Activated CD4-positive, alpha-beta T cell treated with anti-CD3 and anti-CD28 coated beads for 48 hours (primary cell): ENCODE measurements around the gene C1QA.
"Not testable (repeated sequence)": the region's sequence is repeated elsewhere in the genome, so short reads cannot be mapped to it uniquely, and the experiment has no call there.

Experiments used
- DNase-seq: peaks from one replicate; pipeline ENCODE4 v3.0.0-alpha.2; 2020

The C1QA gene

DNA sequence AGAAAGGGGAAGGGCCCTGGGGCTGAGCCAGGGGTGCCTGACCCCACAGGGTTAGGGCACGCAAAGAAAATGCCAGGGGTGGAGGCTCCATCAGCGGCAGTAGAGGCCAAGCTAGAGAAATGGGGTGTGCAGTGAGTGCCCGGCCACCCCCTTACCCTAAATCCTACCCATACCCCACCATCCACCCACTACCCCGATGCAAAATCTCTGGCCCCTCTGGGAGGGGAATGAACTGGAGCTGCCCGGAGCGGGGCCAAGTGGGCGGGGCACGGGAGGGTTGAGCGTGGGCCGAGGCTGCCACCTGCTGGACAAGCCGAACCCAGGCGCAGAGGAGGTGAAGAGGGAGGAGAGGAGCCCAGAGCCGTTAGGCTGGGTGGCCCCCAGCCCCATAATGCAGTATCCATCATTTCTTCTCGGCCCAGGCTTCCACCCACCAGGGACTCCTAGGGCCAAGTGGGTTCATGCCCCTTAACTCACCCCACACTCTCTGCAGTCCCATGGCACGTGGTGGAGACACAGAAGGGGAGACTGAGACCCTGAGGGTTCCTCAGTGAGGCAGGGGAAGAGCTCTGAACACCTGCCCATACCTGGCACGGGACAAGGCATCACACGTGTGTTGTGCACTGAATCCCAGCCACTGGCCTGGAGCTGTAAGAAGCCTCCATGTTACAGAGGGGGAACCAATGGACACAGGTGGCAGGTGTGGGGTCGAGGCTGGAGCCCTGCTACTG lies 5.6 kb downstream of the C1QA start:
- DNase-seq = peak; percentile 83

DNA sequence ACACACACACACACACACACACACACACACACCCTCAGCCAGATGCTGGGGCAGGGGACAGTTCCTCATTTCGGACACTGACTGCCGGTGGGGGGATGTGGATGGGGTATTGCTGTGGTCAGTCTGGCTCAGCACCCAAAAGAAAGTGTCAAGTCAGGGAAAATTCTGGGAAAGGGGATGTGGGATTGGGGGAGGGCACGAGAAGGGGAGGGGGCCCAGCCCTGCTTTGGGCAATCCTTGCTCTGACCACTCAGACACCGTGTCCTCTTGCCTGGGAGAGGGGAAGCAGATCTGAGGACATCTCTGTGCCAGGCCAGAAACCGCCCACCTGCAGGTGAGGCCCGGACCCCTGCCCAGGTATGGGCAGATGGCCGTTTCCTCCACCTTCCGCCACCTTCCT lies 7.0 kb downstream of the C1QA start, which contains the start of gene C1QC:
Gene C1QC, plus strand, starts transcription at position 253 of the 400 bp plus-strand sequence. CDS start 391 bp downstream, outside the sequence.
- no peak for DNase-seq

DNA sequence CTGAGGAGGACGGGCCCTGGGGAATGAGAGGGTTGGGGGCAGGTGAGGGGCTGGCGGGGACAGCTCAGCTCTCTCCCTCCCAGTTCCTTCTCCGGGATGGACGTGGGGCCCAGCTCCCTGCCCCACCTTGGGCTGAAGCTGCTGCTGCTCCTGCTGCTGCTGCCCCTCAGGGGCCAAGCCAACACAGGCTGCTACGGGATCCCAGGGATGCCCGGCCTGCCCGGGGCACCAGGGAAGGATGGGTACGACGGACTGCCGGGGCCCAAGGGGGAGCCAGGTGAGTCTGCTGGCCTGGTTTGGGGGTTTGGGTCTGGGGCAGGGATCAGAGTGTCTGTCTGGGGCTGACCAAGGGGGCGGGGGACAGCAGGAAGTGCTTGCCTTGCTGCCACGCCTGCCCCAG lies 7.5 kb downstream of the C1QA start:
- no peak for DNase-seq

DNA sequence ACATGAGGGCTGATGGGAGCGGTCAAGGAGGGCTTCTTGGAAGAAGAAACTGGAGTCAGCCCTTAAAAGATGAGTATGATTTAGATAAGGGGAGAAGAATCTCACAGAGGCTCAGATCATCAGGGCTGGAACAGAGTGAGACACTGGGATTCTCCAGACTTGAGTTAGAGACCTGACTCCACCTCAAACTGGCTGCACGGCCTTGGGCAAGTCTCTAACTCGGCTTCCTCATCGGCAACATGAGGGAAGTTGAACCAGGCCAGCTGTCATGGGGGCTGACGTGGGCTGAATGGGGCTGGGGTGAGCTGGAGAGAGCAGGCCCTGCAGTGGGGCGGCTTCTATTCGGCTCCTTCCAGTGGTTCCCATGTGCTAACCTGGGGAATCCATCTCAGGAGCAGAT lies 9.5 kb downstream of the C1QA start:
- DNase-seq = no peak

DNA sequence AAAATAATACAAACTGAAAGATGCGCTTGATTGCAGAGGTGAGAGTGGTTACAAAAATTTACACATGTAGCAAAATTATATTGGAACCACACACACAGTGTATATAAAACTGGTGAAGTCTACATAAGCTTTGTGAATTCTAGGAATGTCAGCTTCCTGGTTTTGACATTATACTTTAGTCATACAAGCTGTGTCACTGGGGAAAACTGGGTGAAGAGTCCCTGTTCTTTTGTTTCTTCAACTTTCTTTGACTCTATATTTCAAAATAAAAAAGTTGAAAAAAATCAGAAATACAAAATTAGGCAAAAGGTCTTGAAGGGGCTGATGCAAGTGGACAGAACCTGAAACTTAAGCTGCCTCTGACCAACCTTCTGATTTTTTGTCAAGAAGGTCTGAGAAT lies 10.0 kb downstream of the C1QA start:
- DNase-seq = no peak

DNA sequence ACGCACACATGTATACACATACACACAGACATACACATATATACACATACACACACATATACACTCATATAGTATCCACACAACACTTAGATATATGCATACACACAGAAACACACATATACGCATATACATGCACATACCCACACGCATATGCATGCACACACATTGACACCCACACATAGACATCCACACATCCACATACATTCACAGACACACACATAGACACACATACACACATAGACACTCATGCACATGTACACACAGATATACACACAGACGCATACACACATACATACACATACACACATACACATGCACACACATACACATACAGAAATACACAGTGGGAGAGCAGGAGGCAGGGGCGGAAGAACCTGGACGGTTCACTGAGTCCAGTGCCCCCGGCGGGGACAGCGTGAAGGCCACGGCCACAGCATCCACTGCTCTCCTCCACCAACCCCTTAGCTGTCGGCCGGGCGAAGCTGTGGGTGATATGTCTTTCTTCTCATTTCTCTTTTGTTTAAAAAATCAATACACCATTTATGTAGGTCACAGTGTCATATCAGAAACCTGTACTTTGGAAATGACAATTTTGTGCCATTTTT lies 13.8 kb downstream of the C1QA start:
- DNase-seq = no peak

DNA sequence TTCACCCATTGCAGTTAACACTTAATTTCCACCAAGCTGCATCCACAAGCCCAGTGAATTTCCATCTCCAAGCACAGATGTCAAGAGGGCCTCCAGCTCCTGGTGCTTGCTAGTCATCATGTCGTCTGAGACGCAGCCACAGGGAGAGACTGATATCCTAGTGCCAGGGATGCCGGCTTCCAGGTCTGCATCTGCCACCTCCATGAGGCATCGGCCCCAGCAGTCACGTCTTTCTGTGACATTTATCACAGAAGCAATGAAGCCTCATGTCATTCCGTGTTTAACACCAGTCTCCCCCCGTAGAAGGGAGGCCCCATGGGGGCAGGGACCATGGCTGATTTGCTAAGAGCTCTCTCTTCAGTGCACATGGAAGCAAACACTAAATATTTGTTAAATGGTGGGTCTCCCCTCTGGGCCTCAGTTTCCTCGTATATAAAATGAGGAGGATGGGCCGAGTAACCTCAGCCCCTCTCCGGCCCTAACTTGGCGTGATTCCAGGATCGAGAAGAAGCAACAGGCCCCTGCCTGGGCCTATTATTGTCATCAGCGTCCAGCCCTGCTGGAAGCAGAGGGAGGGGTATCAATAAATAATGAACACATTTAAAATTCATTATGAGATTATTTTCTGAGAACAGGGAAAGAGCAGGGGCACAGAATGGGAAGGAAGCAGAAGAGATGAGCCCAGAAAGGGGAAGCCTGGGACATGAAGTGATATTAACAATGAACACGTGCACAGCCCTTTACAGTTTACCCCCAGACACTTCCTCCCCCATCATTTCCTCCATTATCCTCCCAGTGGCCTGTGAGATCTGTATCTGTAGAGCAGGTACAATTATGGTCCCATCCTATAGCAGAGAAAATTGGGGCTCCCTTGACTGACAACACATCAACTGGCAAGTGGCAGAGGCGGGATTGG lies 15.8 kb downstream of the C1QA start:
- no peak for DNase-seq

DNA sequence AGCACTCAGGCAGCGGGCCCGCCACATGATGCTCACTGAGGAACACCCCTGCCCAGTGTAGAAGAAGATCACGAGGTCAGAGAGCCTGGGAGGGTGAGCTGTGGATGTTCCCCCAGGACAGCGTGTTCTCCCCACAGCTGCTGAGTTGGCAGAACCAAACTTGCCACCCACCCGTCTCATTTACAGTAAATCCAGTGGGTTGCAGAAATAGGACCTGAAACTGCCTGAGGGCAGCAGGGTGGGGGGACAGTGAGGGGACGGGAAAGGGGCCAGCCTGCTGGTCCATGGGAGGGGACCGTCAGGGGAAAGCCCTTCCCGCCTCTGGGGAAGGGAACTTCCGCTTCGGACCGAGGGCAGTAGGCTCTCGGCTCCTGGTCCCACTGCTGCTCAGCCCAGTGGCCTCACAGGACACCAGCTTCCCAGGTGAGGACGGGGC lies 16.5 kb downstream of the C1QA start, which contains the start of gene C1QB:
Gene C1QB, plus strand, starts transcription at position 356 of the 436 bp plus-strand sequence. CDS start 6,227 bp downstream, outside the sequence.
- DNase-seq = no peak

DNA sequence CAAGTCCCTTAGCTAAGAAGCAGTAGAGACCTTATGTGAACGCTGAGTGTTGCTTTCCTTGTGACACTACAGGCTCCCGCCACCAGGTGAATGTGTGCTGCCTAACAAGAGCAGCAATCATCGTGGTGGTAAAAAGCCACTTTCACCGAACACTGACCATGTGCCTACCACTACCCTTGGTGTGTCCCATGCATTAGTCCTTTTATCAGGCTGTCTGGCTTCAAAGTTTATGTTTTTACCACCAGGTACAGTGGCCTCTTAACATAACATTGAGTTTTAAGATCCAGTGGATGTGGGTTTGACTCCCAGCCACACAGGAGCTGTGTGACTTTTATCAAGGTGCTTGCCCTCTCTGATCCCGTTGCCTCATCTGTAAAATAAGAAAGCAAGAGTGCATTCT lies 18.3 kb downstream of the C1QA start:
- no peak for DNase-seq

DNA sequence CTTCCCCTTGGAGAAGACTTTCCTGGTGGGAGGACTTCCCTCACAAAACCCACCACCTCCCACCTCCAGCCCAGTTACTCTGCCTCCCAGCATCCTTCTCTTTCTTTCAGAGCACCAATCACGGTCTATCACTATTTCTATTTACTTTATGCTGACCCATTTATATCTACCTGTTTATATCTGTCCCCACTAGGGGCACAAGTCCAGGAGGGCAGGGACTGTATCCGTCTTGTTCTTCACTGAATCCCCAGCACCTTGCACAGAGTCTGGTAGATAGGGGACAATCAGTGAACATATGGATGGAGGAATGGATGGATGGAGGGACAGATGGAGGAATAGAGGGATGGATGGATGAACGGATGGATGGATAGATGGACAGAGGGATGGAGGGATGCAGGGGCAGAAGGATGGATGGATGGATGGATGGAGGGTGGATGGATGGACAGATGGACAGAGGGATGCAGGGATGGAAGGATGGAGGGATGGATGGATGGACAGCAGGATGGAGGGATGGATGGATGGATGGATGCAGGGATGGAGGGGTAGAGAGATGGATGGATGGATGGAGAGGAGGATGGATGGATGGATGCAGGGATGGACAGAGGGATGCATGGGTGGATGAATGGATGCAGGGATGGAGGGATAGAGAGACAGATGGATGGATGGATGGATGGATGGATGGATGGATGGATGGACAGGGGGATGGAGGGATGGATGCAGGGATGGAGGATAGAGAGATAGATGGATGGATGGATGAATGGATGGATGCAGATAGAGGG lies 22.1 kb downstream of the C1QA start:
- DNase-seq = no peak

DNA sequence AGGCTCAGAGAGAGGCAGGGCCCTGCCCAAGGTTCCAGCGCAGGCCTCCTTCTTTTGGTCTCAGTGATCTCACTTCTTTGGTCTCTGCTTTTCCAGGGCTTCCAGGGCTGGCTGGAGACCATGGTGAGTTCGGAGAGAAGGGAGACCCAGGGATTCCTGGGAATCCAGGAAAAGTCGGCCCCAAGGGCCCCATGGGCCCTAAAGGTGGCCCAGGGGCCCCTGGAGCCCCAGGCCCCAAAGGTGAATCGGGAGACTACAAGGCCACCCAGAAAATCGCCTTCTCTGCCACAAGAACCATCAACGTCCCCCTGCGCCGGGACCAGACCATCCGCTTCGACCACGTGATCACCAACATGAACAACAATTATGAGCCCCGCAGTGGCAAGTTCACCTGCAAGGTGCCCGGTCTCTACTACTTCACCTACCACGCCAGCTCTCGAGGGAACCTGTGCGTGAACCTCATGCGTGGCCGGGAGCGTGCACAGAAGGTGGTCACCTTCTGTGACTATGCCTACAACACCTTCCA lies 24.4 kb downstream of the C1QA start:
- no peak for DNase-seq

DNA sequence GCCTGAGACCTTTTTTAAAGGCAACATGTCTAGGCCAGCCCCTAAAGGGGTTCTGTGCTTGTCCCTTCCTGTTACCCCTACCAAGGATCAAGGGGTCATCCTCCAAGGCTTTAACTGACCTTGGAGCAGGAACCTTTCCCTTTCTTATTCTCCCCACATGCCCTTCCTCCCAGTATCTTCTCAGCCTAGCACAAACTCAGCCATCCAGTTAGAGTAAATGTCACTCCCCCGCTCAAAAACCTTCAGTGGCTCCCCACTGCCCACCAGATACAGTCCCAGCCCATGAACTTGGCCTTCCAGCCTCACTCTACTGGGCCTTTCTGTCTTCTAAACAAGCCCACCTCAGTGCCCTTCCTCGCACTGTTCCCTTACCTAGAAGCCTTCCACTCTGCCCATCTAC lies 25.5 kb downstream of the C1QA start:
- DNase-seq = no peak

DNA sequence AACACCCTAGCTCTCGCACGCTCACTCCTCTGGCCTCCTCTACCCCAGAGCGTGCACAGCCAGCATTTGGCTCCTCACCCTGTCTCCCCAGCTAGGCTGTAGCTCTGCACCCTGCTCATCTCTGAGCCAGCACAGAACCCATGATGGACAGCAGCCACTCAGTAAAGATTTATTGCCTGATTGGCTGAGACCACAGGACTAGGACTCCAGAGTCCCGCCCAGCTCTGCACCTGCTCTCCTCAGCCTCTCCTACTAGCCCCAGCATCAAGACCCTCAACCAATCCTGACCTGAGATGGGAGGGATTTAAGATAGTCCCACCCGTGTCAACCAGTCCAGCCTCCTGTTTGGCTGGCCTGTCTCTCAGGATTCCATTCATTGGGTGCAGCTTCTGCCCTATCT lies 25.9 kb downstream of the C1QA start:
- no peak for DNase-seq

DNA sequence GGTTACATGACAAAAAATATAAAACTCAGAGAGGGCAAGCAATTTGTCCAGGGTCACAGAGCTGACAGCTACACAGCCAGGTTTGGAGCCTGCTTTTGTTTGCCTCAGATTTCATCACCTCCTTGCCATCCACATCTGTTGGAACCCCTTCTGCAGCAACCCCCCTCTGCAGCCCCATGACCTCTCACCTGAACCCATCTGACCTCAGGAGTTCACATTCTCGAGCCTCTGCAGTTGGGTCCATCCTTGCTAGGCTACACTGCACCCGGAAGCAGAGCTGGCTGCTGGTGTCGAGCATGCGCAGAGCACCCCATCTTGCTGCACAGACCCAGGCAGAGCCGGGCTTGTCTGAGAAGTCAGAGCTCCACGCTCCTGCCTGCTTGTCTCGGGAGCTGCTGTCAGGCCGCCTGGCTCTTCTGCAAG lies 26.6 kb downstream of the C1QA start:
- no peak for DNase-seq

DNA sequence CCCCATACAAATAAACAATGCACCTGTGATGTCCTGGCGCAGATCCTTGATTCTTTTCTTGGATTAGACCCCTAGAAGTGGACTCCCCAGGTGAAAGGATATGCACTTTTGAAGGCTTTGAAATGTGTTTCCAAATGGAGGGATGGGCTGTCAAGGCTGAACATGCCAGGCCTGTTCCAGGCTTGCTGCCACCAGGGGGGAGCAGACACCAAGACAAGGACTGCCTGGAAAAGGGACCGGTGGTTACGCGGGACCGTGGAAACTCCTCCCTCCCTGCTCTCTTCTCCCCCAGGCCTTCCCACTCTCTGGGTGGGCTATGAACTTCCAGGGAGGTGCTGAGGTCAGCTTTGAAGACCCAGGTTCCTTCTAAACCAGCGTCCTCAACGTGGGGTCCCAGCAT lies 29.3 kb downstream of the C1QA start:
- no peak for DNase-seq

DNA sequence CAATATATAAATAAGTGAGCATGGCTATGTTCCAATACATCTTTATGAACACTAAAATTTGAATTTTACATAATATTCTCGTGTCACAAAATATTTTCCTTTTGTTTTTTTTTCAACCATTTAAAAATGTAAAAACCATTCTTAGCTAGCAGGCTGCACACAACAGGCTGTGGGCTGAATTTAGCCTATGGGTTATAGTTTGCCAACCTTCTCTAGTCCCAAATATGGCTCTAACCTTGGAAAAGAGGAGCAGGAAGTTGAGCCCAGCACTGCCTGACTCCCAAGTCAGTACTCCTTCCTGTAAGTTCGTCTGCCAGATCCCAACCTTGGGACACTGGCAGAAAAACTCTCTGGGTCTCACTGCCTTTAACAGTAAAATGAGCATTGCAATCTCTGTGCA lies 30.0 kb downstream of the C1QA start:
- DNase-seq = no peak

DNA sequence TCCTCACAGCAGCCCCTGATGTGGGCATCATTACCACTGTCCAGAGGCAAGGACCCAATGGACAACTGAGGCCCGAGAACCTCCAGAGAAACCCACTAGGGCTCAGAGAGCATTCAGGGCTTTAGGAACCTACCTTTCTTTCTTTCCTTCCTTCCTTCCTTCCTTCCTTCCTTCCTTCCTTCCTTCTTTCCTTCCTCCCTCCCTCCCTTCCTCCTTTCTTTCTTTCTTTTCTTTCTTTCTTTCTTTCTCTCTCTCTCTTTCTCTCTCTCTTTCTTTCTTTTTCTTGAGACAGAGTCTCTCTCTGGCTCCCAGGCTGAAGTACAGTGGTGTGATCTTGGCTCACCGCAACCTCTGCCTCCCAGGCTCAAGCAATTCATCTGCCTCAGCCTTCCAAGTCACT lies 32.4 kb downstream of the C1QA start:
- not testable (repeated sequence) for DNase-seq

DNA sequence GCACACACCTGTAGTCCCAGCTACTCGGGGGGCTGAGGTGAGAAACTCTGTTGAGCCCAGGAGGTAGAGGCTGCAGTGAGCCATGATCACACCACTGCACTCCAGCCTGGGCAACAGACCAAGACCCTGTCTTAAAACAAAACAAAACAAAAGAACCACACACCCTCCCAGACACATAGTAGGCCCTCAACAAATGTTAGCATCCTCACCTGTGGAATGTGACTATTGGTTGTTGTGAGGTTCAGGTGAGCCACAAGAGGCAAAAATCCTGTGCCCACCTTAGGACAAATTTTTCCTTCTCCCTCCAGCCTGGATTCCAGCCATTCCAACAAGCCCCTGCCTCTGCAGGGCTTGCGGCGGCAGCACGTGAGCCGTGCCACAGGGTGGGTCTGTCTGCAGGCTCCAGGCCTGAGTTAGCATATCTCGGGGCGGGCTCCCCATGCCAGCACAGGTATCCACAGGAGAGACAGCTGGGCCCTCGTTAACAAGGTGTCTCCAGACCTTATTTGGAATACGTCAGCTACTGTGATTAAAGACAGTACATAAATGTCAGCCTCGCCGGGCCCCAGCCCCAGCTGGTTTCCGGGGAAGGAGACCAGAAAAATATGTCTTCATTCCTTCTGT lies 34.0 kb downstream of the C1QA start:
- no peak for DNase-seq

DNA sequence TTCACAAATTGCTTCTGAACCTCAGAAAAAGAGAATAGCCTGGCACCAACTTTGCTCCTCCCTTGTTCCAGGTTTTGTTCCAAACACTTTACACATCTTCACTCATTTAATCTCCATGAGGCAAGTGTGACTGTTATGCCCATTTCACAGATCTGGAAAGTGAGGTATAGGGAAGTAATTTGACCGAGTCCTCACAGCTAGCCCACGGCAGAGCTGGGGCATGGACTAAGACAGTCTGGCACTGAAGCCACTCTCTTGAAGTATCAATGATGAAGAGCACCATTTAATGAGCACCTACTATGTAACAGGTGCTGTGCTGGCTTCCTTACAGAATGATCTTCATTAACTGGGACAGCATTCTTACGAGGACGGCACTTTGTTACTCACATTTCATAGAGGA lies 35.6 kb downstream of the C1QA start:
- DNase-seq = no peak

DNA sequence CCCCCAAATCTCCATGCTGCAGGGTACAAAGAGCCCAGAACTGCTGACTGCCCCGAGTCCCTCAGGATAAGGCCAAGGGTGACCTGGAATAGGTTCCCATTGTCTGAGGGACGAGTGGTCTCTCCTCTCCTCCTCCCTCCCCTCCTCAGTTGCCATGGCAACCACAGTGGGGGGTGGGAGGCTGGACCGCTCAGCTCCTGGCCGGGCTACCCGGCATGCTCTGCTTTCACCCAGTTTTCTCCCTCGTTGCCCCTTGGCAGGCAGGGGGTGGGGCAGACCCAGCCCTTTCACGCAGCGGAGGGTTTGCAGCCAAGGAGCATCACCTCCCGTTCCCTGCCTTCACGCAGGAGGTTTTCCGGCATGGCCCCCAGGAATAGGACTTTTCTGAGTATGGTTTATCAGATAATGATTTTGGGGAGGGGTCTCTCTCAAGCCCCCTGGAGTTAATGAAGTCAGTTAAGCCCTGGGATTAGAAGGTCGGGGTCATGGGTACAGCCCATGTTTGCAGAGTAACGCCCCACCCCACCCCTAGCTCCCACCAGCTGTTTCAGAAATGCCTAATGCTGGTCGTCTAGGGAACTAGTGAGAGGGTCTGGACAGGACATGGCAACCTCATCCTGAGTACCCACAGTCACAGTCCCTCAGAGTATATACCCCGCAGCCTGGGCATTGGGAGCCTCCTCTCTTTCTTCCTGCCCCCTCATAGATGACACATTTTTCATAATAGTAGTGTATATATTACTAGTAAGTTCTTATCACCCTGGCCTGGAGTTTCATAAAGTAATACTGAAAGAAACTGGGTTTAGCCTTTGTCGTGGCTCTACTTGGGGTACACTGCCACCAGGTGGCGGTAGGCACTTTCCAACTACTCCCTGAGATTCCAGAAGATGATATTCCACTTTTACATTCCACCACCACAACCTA lies 37.3 kb downstream of the C1QA start:
- DNase-seq = peak; percentile 58

DNA sequence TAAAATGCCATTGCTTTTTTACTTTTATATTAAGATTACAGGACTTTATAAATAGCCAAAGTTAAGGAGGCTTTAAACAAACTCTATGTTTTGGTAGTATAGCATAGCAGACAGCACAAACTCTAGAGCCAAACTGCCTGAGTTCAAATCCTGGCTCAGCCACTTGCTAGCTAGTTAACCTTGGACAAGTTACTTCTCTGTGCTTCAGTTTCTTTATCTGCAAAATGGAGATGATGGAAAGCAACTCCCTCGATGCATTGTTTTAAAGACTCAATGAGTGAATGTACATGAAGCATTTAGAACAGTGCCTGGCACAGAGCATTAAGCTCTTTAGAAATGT lies 38.0 kb downstream of the C1QA start:
- no peak for DNase-seq
